ENCODE results near the gene CAMSAP1. TPM values are rescaled to one million over a fixed set of nuclear protein-coding genes. Genes with fewer than 3 reads are reported as not detected.

The CAMSAP1 gene
- polyA plus RNA-seq, 1 donor from 2014 or later = 58.5 TPM

- TF ChIP-seq, protein P1, sequence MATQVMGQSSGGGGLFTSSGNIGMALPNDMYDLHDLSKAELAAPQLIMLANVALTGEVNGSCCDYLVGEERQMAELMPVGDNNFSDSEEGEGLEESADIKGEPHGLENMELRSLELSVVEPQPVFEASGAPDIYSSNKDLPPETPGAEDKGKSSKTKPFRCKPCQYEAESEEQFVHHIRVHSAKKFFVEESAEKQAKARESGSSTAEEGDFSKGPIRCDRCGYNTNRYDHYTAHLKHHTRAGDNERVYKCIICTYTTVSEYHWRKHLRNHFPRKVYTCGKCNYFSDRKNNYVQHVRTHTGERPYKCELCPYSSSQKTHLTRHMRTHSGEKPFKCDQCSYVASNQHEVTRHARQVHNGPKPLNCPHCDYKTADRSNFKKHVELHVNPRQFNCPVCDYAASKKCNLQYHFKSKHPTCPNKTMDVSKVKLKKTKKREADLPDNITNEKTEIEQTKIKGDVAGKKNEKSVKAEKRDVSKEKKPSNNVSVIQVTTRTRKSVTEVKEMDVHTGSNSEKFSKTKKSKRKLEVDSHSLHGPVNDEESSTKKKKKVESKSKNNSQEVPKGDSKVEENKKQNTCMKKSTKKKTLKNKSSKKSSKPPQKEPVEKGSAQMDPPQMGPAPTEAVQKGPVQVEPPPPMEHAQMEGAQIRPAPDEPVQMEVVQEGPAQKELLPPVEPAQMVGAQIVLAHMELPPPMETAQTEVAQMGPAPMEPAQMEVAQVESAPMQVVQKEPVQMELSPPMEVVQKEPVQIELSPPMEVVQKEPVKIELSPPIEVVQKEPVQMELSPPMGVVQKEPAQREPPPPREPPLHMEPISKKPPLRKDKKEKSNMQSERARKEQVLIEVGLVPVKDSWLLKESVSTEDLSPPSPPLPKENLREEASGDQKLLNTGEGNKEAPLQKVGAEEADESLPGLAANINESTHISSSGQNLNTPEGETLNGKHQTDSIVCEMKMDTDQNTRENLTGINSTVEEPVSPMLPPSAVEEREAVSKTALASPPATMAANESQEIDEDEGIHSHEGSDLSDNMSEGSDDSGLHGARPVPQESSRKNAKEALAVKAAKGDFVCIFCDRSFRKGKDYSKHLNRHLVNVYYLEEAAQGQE (IDR thresholded peaks at IDR 0.05; ENCODE audit: borderline replicate concordance) = no peak
- TF ChIP-seq POLR2AphosphoS5 (IDR thresholded peaks at IDR 0.05) = no peak
- Histone ChIP-seq H3K27ac (ENCODE audit: low read length) (no peak overlapping the region), H3K79me2 (replicated peaks; ENCODE audit: insufficient read depth, low read length) (no peaks in the 10 kb centered on the region), H3K9me2 (ENCODE audit: insufficient read depth, low read length) (no peaks in the 10 kb centered on the region), H3K4me2 (ENCODE audit: low read length) (no peak overlapping the region), H3K4me3 (ENCODE audit: low read length) (no peak overlapping the region), H3K36me3 (ENCODE audit: insufficient read depth, low read length) (no peaks in the 10 kb centered on the region), H3K9me3 (ENCODE audit: low read length) (no peaks in the 10 kb centered on the region), H3F3A (ENCODE audit: insufficient read depth, low read length, poor library complexity, severe bottlenecking) (no peaks in the 10 kb centered on the region), H3K9ac (ENCODE audit: low read length) (no peak overlapping the region), H4K20me1 (ENCODE audit: insufficient read depth) (no peaks in the 10 kb centered on the region), H2AFZ (ENCODE audit: low read depth, low read length) (no peak overlapping the region), H3K27me3 (ENCODE audit: insufficient read depth, low read depth, low read length) (no peaks in the 10 kb centered on the region)
Observed at GRCh38 chr9:135774794-135775525, 132.4 kb downstream of the CAMSAP1 start.

DNA sequence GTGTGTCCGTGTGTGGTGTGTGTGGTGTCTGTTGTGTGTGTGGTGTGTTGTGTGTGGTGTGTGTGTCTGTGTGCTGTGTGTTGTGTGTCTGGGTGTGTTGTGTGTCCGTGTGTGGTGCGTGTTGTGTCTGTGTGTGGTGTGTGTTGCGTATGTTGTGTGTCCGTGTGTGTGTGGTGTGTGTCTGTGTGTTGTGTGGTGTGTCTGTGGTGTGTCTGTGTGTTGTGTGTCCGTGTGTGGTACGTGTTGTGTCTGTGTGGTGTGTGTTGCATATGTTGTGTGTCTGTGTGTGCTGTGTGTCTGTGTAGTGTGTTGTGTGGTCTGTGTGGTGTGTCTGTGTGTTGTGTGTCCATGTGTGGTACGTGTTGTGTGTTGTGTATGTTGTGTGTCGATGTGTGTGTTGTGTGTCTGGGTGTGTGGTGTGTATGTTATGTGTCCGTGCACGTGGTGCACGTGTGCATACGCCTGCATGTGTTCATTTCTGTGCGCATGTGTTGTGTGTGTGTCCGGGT lies 133.1 kb downstream of the CAMSAP1 start:
- TF ChIP-seq CTCF (IDR thresholded peaks at IDR 0.05; ENCODE audit: poor library complexity, severe bottlenecking) = no peak
- TF ChIP-seq, protein P1 (IDR thresholded peaks at IDR 0.05; ENCODE audit: borderline replicate concordance) = no peak
- no peak for TF ChIP-seq SMC3 (conservative IDR thresholded peaks at IDR 0.05; ENCODE audit: poor library complexity)
- no peak for TF ChIP-seq POLR2AphosphoS5 (IDR thresholded peaks at IDR 0.05)
- no peak for TF ChIP-seq MXI1 (conservative IDR thresholded peaks at IDR 0.05; ENCODE audit: poor library complexity, severe bottlenecking)
- no peak for TF ChIP-seq TAF1 (IDR thresholded peaks at IDR 0.05; ENCODE audit: low read depth)
- no peak for TF ChIP-seq EP300 (conservative IDR thresholded peaks at IDR 0.05; ENCODE audit: poor library complexity, severe bottlenecking)
- no peak for TF ChIP-seq EZH2 (IDR thresholded peaks at IDR 0.05; ENCODE audit: borderline replicate concordance, insufficient read depth, low read length, poor library complexity, severe bottlenecking)
- TF ChIP-seq RAD21 (conservative IDR thresholded peaks at IDR 0.05) = no peak
- Histone ChIP-seq H4K20me1 (ENCODE audit: insufficient read depth) (no peaks in the 10 kb centered on the region), H3F3A (ENCODE audit: insufficient read depth, low read length, poor library complexity, severe bottlenecking) (no peaks in the 10 kb centered on the region), H3K4me3 (ENCODE audit: low read length) (no peak overlapping the region), H3K9me3 (ENCODE audit: low read length) (no peaks in the 10 kb centered on the region), H3K4me2 (ENCODE audit: low read length) (no peak overlapping the region), H3K9ac (ENCODE audit: low read length) (no peak overlapping the region), H3K27me3 (ENCODE audit: insufficient read depth, low read depth, low read length) (no peaks in the 10 kb centered on the region), H3K27ac (ENCODE audit: low read length) (no peak overlapping the region), H3K36me3 (ENCODE audit: insufficient read depth, low read length) (no peaks in the 10 kb centered on the region), H3K9me2 (ENCODE audit: insufficient read depth, low read length) (no peaks in the 10 kb centered on the region), H2AFZ (ENCODE audit: low read depth, low read length) (no peak overlapping the region), H3K79me2 (replicated peaks; ENCODE audit: insufficient read depth, low read length) (no peaks in the 10 kb centered on the region)

Data from neural cell (in vitro differentiated cells).